OCI-LY7 (cell line): ENCODE measurements around the gene MAP3K5. TPM values are rescaled to one million over a fixed set of nuclear protein-coding genes. Genes with fewer than 3 reads are reported as not detected.

Experiments used
- BruUV-seq: library from RNA; stranded (reverse); fragments of 400-500 nt; replicated peaks from 2 replicates; lab custom pipeline; 2021; lab: Mats Ljungman, UMichigan
- CTCF ChIA-PET: fragments of 300-600 bp; sonication (Branson Sonifier 250); formaldehyde crosslinking; loops from one replicate; lab custom pipeline; 2022; ENCODE audit warnings: antibody characterized with exemption; ENCODE audit not compliant: unreplicated experiment; lab: Charles Lee
- POLR2A ChIA-PET: fragments of 300-600 bp; sonication (Branson Sonifier 250); formaldehyde crosslinking; loops from one replicate; lab custom pipeline; 2022; ENCODE audit warnings: antibody characterized with exemption; lab: Charles Lee
- DNase-seq: peaks from one replicate; pipeline ENCODE4 v3.0.0-alpha.2; 2015; ENCODE audit warnings: low spot score
- H2AFZ ChIP-seq: fragments of 200-600 bp; sonication (generic), shearing (Covaris generic); 2 replicates; pipeline ENCODE4 v1.6.1; 2014; ENCODE audit warnings: mild to moderate bottlenecking, antibody characterized with exemption, low read length, moderate library complexity
- H3K27ac ChIP-seq: fragments of 200-600 bp; sonication (generic); 2 replicates; pipeline ENCODE4 v1.5.1; 2014; ENCODE audit warnings: mixed run types, low read depth, mild to moderate bottlenecking, moderate library complexity, low read length, inconsistent platforms; ENCODE audit not compliant: poor library complexity, severe bottlenecking
- H3K36me3 ChIP-seq: fragments of 200-600 bp; sonication (generic); 2 replicates; pipeline ENCODE4 v1.6.1; 2014; ENCODE audit warnings: mild to moderate bottlenecking, antibody characterized with exemption, low read length, moderate library complexity, mixed read lengths; ENCODE audit not compliant: insufficient read depth
- H3K4me1 ChIP-seq: fragments of 200-600 bp; sonication (generic); 2 replicates; pipeline ENCODE4 v1.5.1; 2014; ENCODE audit warnings: mild to moderate bottlenecking, low read length; ENCODE audit not compliant: insufficient read depth, poor library complexity, severe bottlenecking
- H3K4me2 ChIP-seq: fragments of 200-600 bp; sonication (generic); 2 replicates; pipeline ENCODE4 v1.6.1; 2014; ENCODE audit warnings: mild to moderate bottlenecking, low read length
- H3K4me3 ChIP-seq: fragments of 200-600 bp; sonication (generic); 2 replicates; pipeline ENCODE4 v1.5.1; 2014; ENCODE audit warnings: mild to moderate bottlenecking, low read depth, low read length; ENCODE audit not compliant: poor library complexity, severe bottlenecking
- H3K79me2 ChIP-seq: fragments of 200-600 bp; sonication (generic); 2 replicates; pipeline ENCODE4 v1.6.1; 2016; ENCODE audit warnings: low read depth, mild to moderate bottlenecking, low read length, moderate library complexity, mixed read lengths; ENCODE audit not compliant: insufficient read depth
- H3K9me2 ChIP-seq: fragments of 200-600 bp; sonication (generic); 2 replicates; pipeline ENCODE4 v1.6.1; 2016; ENCODE audit warnings: mild to moderate bottlenecking, low read length, mixed read lengths; ENCODE audit not compliant: insufficient read depth
- H3K9me3 ChIP-seq: fragments of 200-600 bp; sonication (generic); 2 replicates; pipeline ENCODE4 v1.6.1; 2014; ENCODE audit warnings: mild to moderate bottlenecking, mixed run types, low read length, mixed read lengths
- H4K20me1 ChIP-seq: fragments of 200-600 bp; sonication (generic); 2 replicates; pipeline ENCODE4 v1.6.1; 2014; ENCODE audit warnings: mild to moderate bottlenecking, antibody characterized with exemption, low read length, moderate library complexity, mixed read lengths; ENCODE audit not compliant: insufficient read depth
- CTCF ChIP-seq: fragments of 200-600 bp; sonication (generic); conservative IDR thresholded peaks from 2 replicates; pipeline ENCODE4 v1.5.1; 2014; ENCODE audit warnings: mild to moderate bottlenecking, antibody characterized with exemption, low read length, moderate library complexity, mixed read lengths
- EZH2phosphoT487 ChIP-seq: fragments of 200-600 bp; sonication (generic); IDR thresholded peaks from 2 replicates; pipeline ENCODE4 v1.6.1; 2018; ENCODE audit warnings: low read depth, borderline replicate concordance, mild to moderate bottlenecking, mixed run types, antibody characterized with exemption, low read length, moderate library complexity, mixed read lengths
- intact Hi-C: fragments of 100-400 bp; cut with micrococcal nuclease; formaldehyde crosslinking; loops from one replicate; pipeline ENCODE4 v1.10.0; 2022; ENCODE audit not compliant: unreplicated experiment
- total RNA-seq, 2 experiments: library from RNA; depleted of rRNA in 1 of 2; stranded (reverse); fragments of >200 nt in 1 of 2; shearing (Covaris generic) in 1 of 2; gene quantifications; 2 replicates each; pipeline ENCODE4 v1.2.3, GENCODE V29; 2014 to 2022

MAP3K5 gene
- total RNA-seq, 2 experiments from 2014 or later, result 13.8 to 16.6 TPM

- H3K36me3 ChIP-seq, result peaks cover 28% of the 10 kb centered on the region
- no TSS peak for BruUV-seq
- no peak overlapping the region for H3K4me2 ChIP-seq
- H3K4me1 ChIP-seq, result no peaks in the 10 kb centered on the region
- H3K79me2 ChIP-seq, result no peaks in the 10 kb centered on the region
- H4K20me1 ChIP-seq, result no peaks in the 10 kb centered on the region
- no peaks in the 10 kb centered on the region for H3K9me3 ChIP-seq
- no peak overlapping the region for H3K27ac ChIP-seq
- no peak overlapping the region for H2AFZ ChIP-seq
- H3K9me2 ChIP-seq, result no peaks in the 10 kb centered on the region
- ChIA-PET POLR2A (interaction anchor here (0.9 kb wide), 1 partner anchor 94 kb away, joined by 3 read pairs; no protein-coding TSS in a partner anchor), CTCF (no interaction called here)
- no peak for TF ChIP-seq EZH2phosphoT487
- no peak for TF ChIP-seq CTCF
- no peak overlapping the region for H3K4me3 ChIP-seq
- no peak for DNase-seq
- intact Hi-C loops, result no loop called here
These were observed 95.4 kb downstream of the MAP3K5 start for GRCh38 chr6:136696783-136697364.

- Histone ChIP-seq H3K4me3 (no peak overlapping the region), H2AFZ (no peak overlapping the region), H3K4me2 (no peak overlapping the region), H3K36me3 (peaks cover 32% of the 10 kb centered on the region), H3K79me2 (no peaks in the 10 kb centered on the region), H3K9me2 (no peaks in the 10 kb centered on the region), H4K20me1 (no peaks in the 10 kb centered on the region), H3K9me3 (no peaks in the 10 kb centered on the region), H3K4me1 (no peaks in the 10 kb centered on the region), H3K27ac (no peak overlapping the region)
- POLR2A ChIA-PET, result interaction anchor here (0.9 kb wide), 1 partner anchor 95 kb away, joined by 3 read pairs; no protein-coding TSS in a partner anchor
- intact Hi-C loops, result no loop called here
- CTCF ChIA-PET, result no interaction called here
- no peak for DNase-seq
- no TSS peak for BruUV-seq
- TF ChIP-seq EZH2phosphoT487, result no peak
- no peak for TF ChIP-seq CTCF
These were observed 96.0 kb downstream of the MAP3K5 start for GRCh38 chr6:136696238-136696637.

GRCh38 chr6:136695412-136695811, 96.9 kb downstream of the MAP3K5 start:
- no peak overlapping the region for H3K4me3 ChIP-seq
- CTCF ChIA-PET, result interaction anchor here (0.6 kb wide), 1 partner anchor 14 kb away, joined by 3 read pairs; no protein-coding TSS in a partner anchor
- H3K4me2 ChIP-seq, result no peak overlapping the region
- POLR2A ChIA-PET, result no interaction called here
- H2AFZ ChIP-seq, result no peak overlapping the region
- H3K27ac ChIP-seq, result no peak overlapping the region
- H3K9me2 ChIP-seq, result no peaks in the 10 kb centered on the region
- intact Hi-C loops, result no loop called here
- no peaks in the 10 kb centered on the region for H3K79me2 ChIP-seq
- H4K20me1 ChIP-seq, result no peaks in the 10 kb centered on the region
- BruUV-seq, result no TSS peak
- no peaks in the 10 kb centered on the region for H3K9me3 ChIP-seq
- H3K4me1 ChIP-seq, result no peaks in the 10 kb centered on the region
- no peak for DNase-seq
- H3K36me3 ChIP-seq, result peaks cover 32% of the 10 kb centered on the region
- TF ChIP-seq CTCF (no peak), EZH2phosphoT487 (no peak)
